Fibroblast of lung (primary cell): ENCODE results near the gene PLEKHA7.

Experiments
- EZH2 ChIP-seq: IDR thresholded peaks from 2 replicates; pipeline ENCODE4 v1.5.1; 2012; ENCODE audit warnings: low read length, control low read depth, mild to moderate bottlenecking; ENCODE audit errors: missing control alignments
- TF ChIP-seq, protein P1 (sequence below), 2 donors: IDR thresholded peaks in 1 of 2; conservative IDR thresholded peaks in 1 of 2; 1 replicate in 1 of 2; 2 replicates in 1 of 2; pipeline ENCODE4 v1.5.1; 2011 to 2012; ENCODE audit warnings: low read length in 2 of 2, control low read depth in 1 of 2, inconsistent platforms in 1 of 2, low read depth in 1 of 2, mild to moderate bottlenecking in 1 of 2

DNA sequence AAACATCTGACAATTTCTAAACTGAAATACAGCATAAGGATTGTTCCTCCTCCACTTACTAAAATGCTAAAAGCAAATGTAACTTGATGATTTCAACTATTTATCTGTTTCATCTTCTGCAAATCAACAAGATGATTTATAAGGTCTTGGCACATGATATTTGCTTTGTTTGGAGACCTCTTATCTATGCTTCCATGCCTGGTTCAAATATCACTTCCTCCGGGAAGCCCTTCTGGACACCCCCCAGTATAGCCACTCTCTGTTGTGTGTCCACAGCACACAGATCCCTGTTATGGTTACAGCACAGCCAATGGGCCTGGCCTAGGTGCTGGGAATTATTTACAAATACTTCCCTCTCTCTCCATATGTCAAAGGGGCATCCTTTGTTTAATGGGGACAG is 160.9 kb downstream of the PLEKHA7 start:
- TF ChIP-seq, protein P1, sequence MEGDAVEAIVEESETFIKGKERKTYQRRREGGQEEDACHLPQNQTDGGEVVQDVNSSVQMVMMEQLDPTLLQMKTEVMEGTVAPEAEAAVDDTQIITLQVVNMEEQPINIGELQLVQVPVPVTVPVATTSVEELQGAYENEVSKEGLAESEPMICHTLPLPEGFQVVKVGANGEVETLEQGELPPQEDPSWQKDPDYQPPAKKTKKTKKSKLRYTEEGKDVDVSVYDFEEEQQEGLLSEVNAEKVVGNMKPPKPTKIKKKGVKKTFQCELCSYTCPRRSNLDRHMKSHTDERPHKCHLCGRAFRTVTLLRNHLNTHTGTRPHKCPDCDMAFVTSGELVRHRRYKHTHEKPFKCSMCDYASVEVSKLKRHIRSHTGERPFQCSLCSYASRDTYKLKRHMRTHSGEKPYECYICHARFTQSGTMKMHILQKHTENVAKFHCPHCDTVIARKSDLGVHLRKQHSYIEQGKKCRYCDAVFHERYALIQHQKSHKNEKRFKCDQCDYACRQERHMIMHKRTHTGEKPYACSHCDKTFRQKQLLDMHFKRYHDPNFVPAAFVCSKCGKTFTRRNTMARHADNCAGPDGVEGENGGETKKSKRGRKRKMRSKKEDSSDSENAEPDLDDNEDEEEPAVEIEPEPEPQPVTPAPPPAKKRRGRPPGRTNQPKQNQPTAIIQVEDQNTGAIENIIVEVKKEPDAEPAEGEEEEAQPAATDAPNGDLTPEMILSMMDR (conservative IDR thresholded peaks at IDR 0.05 in 1 of 2, IDR thresholded peaks at IDR 0.05 in 1 of 2; ENCODE audit: low read depth in 1 of 2, low read length in 2 of 2), result no peak
- TF ChIP-seq EZH2, result no peak
